HL-60 (cell line): ENCODE data around the gene TAS2R10.

Source experiments
- DNase-seq, 2 experiments: peaks; one replicate each; pipeline ENCODE4 v3.0.0-alpha.2; 2010 to 2020; ENCODE audit warnings: low read depth in 1 of 2, low spot score in 1 of 2
- H3K27ac ChIP-seq: fragments of 250-450 bp; sonication (Bioruptor Pico); replicated peaks from 2 replicates; pipeline ENCODE4 v1.5.1; 2020; ENCODE audit warnings: mild to moderate bottlenecking, moderate library complexity
- H3K27me3 ChIP-seq: fragments of 250-450 bp; sonication (Bioruptor Pico); 2 replicates; pipeline ENCODE4 v1.5.1; 2021; ENCODE audit warnings: mild to moderate bottlenecking, moderate library complexity; ENCODE audit not compliant: insufficient read depth, poor library complexity, severe bottlenecking
- H3K4me3 ChIP-seq: replicated peaks from 2 replicates; pipeline ENCODE4 v1.5.1; 2011; ENCODE audit warnings: mild to moderate bottlenecking, control low read depth, low read length; ENCODE audit not compliant: insufficient read depth
- GABPA ChIP-seq: IDR thresholded peaks from 2 replicates; pipeline ENCODE4 v1.6.1; 2012; ENCODE audit warnings: low read depth
- POLR2AphosphoS5 ChIP-seq: IDR thresholded peaks from 2 replicates; pipeline ENCODE4 v1.6.1; 2012; ENCODE audit warnings: low read depth
- SPI1 ChIP-seq: IDR thresholded peaks from 2 replicates; pipeline ENCODE4 v1.6.1; 2012; ENCODE audit warnings: low read depth, mild to moderate bottlenecking, borderline replicate concordance
- long read RNA-seq: library from polyadenylated mRNA; unstranded; transcript quantifications from one replicate; pipeline ENCODE4 v2.0.0, GENCODE V29; 2020
- TF ChIP-seq, protein P1 (sequence below): IDR thresholded peaks from one replicate; pipeline ENCODE4 v1.5.1; 2011; ENCODE audit warnings: low read length, control low read depth, inconsistent platforms; ENCODE audit not compliant: insufficient read depth
- TF ChIP-seq, protein P2 (sequence below): IDR thresholded peaks from 2 replicates; pipeline ENCODE4 v1.6.1; 2012; ENCODE audit warnings: low read depth; ENCODE audit not compliant: insufficient replicate concordance

The TAS2R10 gene, protein sequence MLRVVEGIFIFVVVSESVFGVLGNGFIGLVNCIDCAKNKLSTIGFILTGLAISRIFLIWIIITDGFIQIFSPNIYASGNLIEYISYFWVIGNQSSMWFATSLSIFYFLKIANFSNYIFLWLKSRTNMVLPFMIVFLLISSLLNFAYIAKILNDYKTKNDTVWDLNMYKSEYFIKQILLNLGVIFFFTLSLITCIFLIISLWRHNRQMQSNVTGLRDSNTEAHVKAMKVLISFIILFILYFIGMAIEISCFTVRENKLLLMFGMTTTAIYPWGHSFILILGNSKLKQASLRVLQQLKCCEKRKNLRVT
- long read RNA-seq: 0 reads

DNA sequence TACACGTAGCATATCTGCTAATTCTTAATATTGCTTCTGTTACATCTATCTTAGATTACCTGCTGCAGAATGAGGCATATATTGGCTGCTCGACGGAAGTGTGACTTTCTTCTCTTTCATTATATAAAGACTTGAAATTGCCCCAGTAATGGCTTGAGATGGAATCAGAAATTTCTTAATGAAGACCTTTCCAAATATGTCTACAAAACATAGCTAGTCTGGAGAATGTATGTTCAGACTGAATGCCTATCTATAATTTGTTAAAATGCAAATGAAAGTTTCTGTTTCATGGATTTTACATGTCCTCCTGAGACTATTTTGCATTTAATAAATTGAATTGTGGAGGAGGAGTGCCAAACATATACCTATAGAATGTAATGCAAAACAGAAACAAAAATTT, at the start of gene TAS2R10:
Gene TAS2R10, minus strand, starts transcription at position 101 of the 400 bp plus-strand sequence. Its CDS starts 89 bp downstream, at position 12.
- Histone ChIP-seq H3K4me3 (no peak within 1 kb of the TSS), H3K27me3 (no peaks in the 10 kb centered on the region), H3K27ac (no peak within 1 kb of the TSS)
- TF ChIP-seq, protein P1, sequence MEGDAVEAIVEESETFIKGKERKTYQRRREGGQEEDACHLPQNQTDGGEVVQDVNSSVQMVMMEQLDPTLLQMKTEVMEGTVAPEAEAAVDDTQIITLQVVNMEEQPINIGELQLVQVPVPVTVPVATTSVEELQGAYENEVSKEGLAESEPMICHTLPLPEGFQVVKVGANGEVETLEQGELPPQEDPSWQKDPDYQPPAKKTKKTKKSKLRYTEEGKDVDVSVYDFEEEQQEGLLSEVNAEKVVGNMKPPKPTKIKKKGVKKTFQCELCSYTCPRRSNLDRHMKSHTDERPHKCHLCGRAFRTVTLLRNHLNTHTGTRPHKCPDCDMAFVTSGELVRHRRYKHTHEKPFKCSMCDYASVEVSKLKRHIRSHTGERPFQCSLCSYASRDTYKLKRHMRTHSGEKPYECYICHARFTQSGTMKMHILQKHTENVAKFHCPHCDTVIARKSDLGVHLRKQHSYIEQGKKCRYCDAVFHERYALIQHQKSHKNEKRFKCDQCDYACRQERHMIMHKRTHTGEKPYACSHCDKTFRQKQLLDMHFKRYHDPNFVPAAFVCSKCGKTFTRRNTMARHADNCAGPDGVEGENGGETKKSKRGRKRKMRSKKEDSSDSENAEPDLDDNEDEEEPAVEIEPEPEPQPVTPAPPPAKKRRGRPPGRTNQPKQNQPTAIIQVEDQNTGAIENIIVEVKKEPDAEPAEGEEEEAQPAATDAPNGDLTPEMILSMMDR: no peak
- TF ChIP-seq SPI1 (no peak), GABPA (no peak), POLR2AphosphoS5 (no peak)
- DNase-seq: no peak

DNA sequence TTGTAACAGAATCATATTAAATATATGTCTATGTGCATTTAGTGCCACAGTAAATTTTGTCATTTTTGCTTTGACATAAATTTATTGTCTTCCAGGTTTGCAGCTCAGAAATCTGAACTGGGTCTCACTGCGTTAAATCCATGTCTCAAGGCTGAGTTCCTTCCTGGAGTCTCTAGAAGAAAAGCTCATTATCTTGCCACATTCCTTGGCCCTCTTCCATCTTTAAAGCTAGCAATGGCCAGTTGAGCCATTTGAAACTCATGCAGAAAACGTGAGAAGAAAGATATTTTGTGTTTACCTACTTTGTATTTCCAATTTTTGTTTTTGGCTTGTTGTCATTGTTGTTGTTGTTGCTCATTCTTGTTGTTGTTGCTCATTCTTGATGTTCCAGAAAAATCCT, 47.2 kb upstream of the TAS2R10 start:
- Histone ChIP-seq H3K4me3 (no peak overlapping the region), H3K27ac (no peak overlapping the region), H3K27me3 (no peaks in the 10 kb centered on the region)
- no peak for DNase-seq
- no peak for TF ChIP-seq POLR2AphosphoS5
- TF ChIP-seq SPI1: no peak
- TF ChIP-seq, protein P2, sequence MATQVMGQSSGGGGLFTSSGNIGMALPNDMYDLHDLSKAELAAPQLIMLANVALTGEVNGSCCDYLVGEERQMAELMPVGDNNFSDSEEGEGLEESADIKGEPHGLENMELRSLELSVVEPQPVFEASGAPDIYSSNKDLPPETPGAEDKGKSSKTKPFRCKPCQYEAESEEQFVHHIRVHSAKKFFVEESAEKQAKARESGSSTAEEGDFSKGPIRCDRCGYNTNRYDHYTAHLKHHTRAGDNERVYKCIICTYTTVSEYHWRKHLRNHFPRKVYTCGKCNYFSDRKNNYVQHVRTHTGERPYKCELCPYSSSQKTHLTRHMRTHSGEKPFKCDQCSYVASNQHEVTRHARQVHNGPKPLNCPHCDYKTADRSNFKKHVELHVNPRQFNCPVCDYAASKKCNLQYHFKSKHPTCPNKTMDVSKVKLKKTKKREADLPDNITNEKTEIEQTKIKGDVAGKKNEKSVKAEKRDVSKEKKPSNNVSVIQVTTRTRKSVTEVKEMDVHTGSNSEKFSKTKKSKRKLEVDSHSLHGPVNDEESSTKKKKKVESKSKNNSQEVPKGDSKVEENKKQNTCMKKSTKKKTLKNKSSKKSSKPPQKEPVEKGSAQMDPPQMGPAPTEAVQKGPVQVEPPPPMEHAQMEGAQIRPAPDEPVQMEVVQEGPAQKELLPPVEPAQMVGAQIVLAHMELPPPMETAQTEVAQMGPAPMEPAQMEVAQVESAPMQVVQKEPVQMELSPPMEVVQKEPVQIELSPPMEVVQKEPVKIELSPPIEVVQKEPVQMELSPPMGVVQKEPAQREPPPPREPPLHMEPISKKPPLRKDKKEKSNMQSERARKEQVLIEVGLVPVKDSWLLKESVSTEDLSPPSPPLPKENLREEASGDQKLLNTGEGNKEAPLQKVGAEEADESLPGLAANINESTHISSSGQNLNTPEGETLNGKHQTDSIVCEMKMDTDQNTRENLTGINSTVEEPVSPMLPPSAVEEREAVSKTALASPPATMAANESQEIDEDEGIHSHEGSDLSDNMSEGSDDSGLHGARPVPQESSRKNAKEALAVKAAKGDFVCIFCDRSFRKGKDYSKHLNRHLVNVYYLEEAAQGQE: no peak
- TF ChIP-seq, protein P1: no peak
- TF ChIP-seq GABPA: no peak

DNA sequence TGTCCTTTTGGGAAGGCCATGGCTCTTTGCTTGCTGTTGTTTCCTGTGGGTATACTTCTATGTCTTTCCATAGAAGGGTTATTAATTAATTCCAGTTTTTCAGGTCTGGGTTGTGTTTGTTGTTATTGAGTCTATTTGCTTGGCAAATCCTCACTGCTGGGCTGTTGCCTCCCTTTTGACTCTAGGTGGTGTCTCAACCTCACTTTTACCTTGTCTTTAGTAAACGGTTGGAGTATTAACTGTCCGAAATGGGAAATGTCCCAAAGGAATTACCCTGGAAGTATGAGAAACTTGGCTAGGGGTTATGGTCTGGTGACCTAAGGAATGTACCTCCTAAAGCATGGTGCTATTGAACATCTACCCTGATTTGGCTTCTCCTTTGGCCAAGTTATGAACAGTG, 41.2 kb upstream of the TAS2R10 start:
- no peak overlapping the region for H3K4me3 ChIP-seq
- TF ChIP-seq, protein P2: no peak
- TF ChIP-seq, protein P1: no peak
- TF ChIP-seq POLR2AphosphoS5 (no peak), GABPA (no peak), SPI1 (no peak)
- DNase-seq: no peak
- no peaks in the 10 kb centered on the region for H3K27me3 ChIP-seq
- no peak overlapping the region for H3K27ac ChIP-seq
